Suprapubic skin (tissue), 4 donors: ENCODE data around the gene RGL2. TPM values are rescaled to one million over a fixed set of nuclear protein-coding genes. Genes with fewer than 3 reads are reported as not detected.

Experiments used
- DNase-seq, 2 donors: peaks; one replicate each; pipeline ENCODE4 v3.0.0-alpha.2; 2019; ENCODE audit warnings: low spot score in 2 of 2
- H3K27ac ChIP-seq: fragments of 200-600 bp; sonication (generic); one replicate; pipeline ENCODE4 v1.5.1; 2019
- H3K27me3 ChIP-seq: fragments of 200-600 bp; sonication (generic); one replicate; pipeline ENCODE4 v1.5.1; 2019
- H3K36me3 ChIP-seq: fragments of 200-600 bp; sonication (generic); one replicate; pipeline ENCODE4 v1.5.1; 2019
- H3K4me1 ChIP-seq: fragments of 200-600 bp; sonication (generic); one replicate; pipeline ENCODE4 v1.5.1; 2019
- H3K4me3 ChIP-seq: fragments of 200-600 bp; sonication (generic); one replicate; pipeline ENCODE4 v1.5.1; 2019; ENCODE audit warnings: mild to moderate bottlenecking
- H3K9me3 ChIP-seq: fragments of 200-600 bp; sonication (generic); one replicate; pipeline ENCODE4 v1.5.1; 2019
- EP300 ChIP-seq: sonication (generic); formaldehyde crosslinking; IDR thresholded peaks from one replicate; pipeline ENCODE4 v1.6.1; 2017; ENCODE audit warnings: antibody characterized with exemption
- POLR2A ChIP-seq, 2 donors: fragments of 450-650 bp; IDR thresholded peaks; one replicate each; pipeline ENCODE4 v1.6.1; 2017; ENCODE audit warnings: antibody characterized with exemption in 2 of 2, mild to moderate bottlenecking in 2 of 2, moderate library complexity in 2 of 2
- POLR2AphosphoS5 ChIP-seq, 3 donors: sonication (generic); formaldehyde crosslinking; IDR thresholded peaks; one replicate each; pipeline ENCODE4 v1.6.1; 2017; ENCODE audit warnings: antibody characterized with exemption in 3 of 3
- WGBS: methylation state at CpG from one replicate; pipeline ENCODE4 v1.1.5; 2018; 5-methylcytosine and 5-hydroxymethylcytosine counted together
- total RNA-seq, 4 donors: library from RNA; depleted of rRNA; stranded (reverse); fragments of >200 nt; gene quantifications; one replicate each; pipeline ENCODE4 v1.1.0, GENCODE V29; 2016
- TF ChIP-seq, protein P1 (sequence below), 2 donors: fragments of 200-600 bp in 1 of 2; fragments of 450-650 bp in 1 of 2; sonication (generic) in 1 of 2; IDR thresholded peaks; one replicate each; pipeline ENCODE4 v1.5.1; 2016 to 2019; ENCODE audit warnings: antibody characterized with exemption in 2 of 2, mild to moderate bottlenecking in 1 of 2, moderate library complexity in 1 of 2

Gene RGL2
- total RNA-seq, 4 donors from 2014 or later, result 80.8 to 118 (median 96.6) TPM

GRCh38 chr6:33273129-33273923, 25.4 kb downstream of the RGL2 start:
- Histone ChIP-seq H3K27me3 (no peaks in the 10 kb centered on the region), H3K36me3 (peaks cover 40% of the 10 kb centered on the region), H3K4me1 (peaks cover 72% of the 10 kb centered on the region), H3K9me3 (no peaks in the 10 kb centered on the region), H3K27ac (peak overlapping the region; percentile 97), H3K4me3 (peak overlapping the region; percentile 85)
- TF ChIP-seq POLR2AphosphoS5 (IDR thresholded peaks at IDR 0.05), result no peak
- TF ChIP-seq, protein P1, sequence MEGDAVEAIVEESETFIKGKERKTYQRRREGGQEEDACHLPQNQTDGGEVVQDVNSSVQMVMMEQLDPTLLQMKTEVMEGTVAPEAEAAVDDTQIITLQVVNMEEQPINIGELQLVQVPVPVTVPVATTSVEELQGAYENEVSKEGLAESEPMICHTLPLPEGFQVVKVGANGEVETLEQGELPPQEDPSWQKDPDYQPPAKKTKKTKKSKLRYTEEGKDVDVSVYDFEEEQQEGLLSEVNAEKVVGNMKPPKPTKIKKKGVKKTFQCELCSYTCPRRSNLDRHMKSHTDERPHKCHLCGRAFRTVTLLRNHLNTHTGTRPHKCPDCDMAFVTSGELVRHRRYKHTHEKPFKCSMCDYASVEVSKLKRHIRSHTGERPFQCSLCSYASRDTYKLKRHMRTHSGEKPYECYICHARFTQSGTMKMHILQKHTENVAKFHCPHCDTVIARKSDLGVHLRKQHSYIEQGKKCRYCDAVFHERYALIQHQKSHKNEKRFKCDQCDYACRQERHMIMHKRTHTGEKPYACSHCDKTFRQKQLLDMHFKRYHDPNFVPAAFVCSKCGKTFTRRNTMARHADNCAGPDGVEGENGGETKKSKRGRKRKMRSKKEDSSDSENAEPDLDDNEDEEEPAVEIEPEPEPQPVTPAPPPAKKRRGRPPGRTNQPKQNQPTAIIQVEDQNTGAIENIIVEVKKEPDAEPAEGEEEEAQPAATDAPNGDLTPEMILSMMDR (IDR thresholded peaks at IDR 0.05), result no peak
- 56% methylated on average over 11 of the region's 11 CpGs for WGBS
- no peak for DNase-seq

DNA sequence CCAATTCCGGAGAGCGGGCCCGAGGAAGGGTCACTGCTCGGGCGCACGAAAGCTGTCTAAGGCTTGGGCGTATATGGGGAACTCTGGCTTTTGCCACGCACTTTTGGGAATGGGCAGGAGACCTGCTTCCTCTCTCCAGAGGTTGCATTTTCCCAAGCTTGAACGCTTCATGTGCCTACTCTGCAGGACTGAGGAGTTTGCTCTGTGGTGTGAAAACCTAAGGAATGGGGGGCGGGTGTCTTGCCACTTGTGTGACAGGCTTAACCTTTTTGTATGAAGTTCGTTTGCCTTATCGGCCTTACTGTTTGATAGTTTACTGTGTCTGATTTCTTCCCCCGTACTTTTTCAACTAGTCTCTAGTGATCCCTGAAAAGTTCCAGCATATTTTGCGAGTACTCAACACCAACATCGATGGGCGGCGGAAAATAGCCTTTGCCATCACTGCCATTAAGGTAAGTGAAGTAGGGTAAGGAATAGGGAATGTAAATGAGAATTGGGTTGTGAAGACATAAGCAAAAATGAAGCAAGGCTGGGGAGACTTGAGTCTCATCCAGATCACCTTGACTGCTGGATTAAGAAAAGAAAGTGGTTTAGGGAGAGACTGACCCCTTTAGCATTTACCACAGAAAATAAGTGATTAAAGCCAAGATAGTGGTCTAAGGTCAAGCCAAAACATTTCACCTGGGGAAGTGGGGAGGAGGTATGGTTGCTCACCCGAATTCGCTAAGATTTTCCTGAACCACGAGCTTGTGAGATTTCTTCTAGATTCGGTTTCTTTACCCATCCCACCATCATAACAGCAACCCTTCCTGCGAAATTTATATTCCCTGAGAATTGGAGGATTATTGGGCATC, 26.2 kb downstream of the RGL2 start:
- peak overlapping the region; percentile 97 for H3K27ac ChIP-seq
- peaks cover 48% of the 10 kb centered on the region for H3K36me3 ChIP-seq
- H3K4me3 ChIP-seq, result peak overlapping the region; percentile 85
- WGBS, result 14% methylated on average over 20 of the region's 22 CpGs
- no peaks in the 10 kb centered on the region for H3K9me3 ChIP-seq
- no peak for TF ChIP-seq POLR2AphosphoS5 (IDR thresholded peaks at IDR 0.05)
- TF ChIP-seq, protein P1 (IDR thresholded peaks at IDR 0.05), result no peak
- no peak for TF ChIP-seq EP300
- TF ChIP-seq POLR2A (IDR thresholded peaks at IDR 0.05), result no peak
- no peak for DNase-seq
- peaks cover 63% of the 10 kb centered on the region for H3K4me1 ChIP-seq
- no peaks in the 10 kb centered on the region for H3K27me3 ChIP-seq

DNA sequence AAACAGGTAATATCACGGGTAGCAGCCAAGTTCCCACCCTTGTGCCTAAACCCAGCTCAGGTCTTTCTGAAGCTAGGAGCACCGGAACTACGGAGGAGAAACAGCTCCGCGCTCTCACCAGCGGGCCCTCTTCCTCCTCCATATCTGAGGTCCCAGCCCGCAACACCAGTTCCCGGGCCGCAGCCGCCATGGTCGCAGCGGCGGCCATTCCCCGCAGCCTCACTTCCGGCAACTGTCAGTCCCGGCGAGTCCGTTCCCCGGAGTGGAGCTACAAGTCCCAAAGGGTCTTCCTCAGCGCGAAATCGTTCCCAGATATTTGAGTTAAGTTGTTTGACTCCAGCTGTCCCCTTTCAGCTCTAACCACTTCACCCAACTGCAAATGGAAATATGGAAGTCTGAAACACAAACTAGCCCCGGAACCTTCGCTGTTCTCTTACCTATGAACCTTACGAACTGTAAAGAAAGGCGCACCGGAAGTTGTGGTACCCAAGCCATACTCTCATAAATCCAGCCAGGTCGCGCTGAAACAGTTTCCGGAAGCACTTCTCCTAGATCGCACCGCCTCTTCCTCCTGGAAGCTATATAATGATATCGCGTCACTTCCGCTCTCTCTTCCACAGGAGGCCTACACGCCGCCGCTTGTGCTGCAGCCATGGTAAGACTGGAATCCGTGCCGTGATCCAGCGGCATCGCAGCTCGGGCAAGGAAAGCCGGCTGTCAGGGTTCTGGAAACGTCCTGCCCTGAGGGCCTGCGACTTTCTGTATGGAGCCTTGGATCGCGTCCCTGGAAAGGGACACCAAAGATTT, 27.1 kb downstream of the RGL2 start, which contains the start of the genes RPS18 and VPS52:
Gene RPS18, plus strand, starts transcription at position 608 of the 807 bp plus-strand sequence. Its CDS starts 45 bp downstream, at position 653.
Gene VPS52, minus strand, starts transcription at position 409 of the 807 bp plus-strand sequence. Its CDS starts 201 bp downstream, at position 208.
- H3K4me1 ChIP-seq, result peaks cover 58% of the 10 kb centered on the region

GRCh38 chr6:33271117-33271467, 27.6 kb downstream of the RGL2 start:
- peaks cover 61% of the 10 kb centered on the region for H3K36me3 ChIP-seq
- H3K27me3 ChIP-seq, result no peaks in the 10 kb centered on the region
- H3K4me3 ChIP-seq, result peak overlapping the region; percentile 85
- DNase-seq, result no peak
- peaks cover 52% of the 10 kb centered on the region for H3K4me1 ChIP-seq
- 0% methylated on average over 7 of the region's 7 CpGs for WGBS
- TF ChIP-seq EP300 (no peak), POLR2AphosphoS5 (IDR thresholded peaks at IDR 0.05) (no peak), POLR2A (IDR thresholded peaks at IDR 0.05) (no peak)
- TF ChIP-seq, protein P1 (IDR thresholded peaks at IDR 0.05), result no peak
- H3K27ac ChIP-seq, result peak overlapping the region; percentile 97
- no peaks in the 10 kb centered on the region for H3K9me3 ChIP-seq

More for the DNA sequence above, 27.1 kb downstream of the RGL2 start, which contains the start of the genes RPS18 and VPS52:
- H3K36me3 ChIP-seq, result peaks cover 57% of the 10 kb centered on the region
- H3K9me3 ChIP-seq, result no peaks in the 10 kb centered on the region
- TF ChIP-seq EP300, result no peak
- peak; percentile 85 to 93 for TF ChIP-seq POLR2A (IDR thresholded peaks at IDR 0.05)
- TF ChIP-seq, protein P1 (IDR thresholded peaks at IDR 0.05), result no peak
- TF ChIP-seq POLR2AphosphoS5 (IDR thresholded peaks at IDR 0.05), result peak; percentile 97 to 98 (median 98)
- H3K27me3 ChIP-seq, result no peaks in the 10 kb centered on the region
- under 1% methylated on average over 27 of the region's 48 CpGs for WGBS
- DNase-seq, result peak; percentile 96 to 98
- peak within 1 kb of the TSS; percentile 97 for H3K27ac ChIP-seq
- peak within 1 kb of the TSS; percentile 85 for H3K4me3 ChIP-seq
